AG09319 (cell line): ENCODE measurements around the gene RPL19.
"Not testable (repeated sequence)": the region's sequence is repeated elsewhere in the genome, so short reads cannot be mapped to it uniquely, and the experiment has no call there.

Source experiments
- DNase-seq: peaks from one replicate; pipeline ENCODE4 v3.0.0-alpha.2; 2010; ENCODE audit warnings: low read depth; ENCODE audit errors: extremely low read depth
- CTCF ChIP-seq: IDR thresholded peaks from 2 replicates; pipeline ENCODE4 v1.5.1; 2011; ENCODE audit warnings: low read depth, mild to moderate bottlenecking, inconsistent platforms, low read length, moderate library complexity

The RPL19 gene

GRCh38 chr17:39167476-39167875 is 32.6 kb upstream of the RPL19 start:
- DNase-seq: no peak
- no peak for TF ChIP-seq CTCF

DNA sequence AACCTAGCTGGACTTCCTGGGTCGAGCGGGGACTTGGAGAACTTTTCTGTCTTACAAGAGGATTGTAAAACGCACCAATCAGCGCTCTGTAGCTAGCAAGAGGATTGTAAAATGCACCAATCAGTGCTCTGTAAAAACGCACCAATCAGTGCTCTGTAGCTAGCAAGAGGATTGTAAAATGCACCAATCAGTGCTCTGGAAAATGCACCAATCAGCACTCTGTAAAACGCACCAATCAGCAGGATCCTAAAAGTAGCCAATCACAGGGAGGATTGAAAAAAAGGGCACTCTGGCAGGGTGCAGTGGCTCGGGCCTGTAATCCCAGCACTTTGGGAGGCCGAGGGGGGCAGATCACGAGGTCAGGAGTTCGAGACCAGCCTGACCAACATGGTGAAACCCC is 31.6 kb upstream of the RPL19 start:
- not testable (repeated sequence) for DNase-seq

- TF ChIP-seq CTCF: no peak
- no peak for DNase-seq
Observed at GRCh38 chr17:39169101-39169500, 31.0 kb upstream of the RPL19 start.

DNA sequence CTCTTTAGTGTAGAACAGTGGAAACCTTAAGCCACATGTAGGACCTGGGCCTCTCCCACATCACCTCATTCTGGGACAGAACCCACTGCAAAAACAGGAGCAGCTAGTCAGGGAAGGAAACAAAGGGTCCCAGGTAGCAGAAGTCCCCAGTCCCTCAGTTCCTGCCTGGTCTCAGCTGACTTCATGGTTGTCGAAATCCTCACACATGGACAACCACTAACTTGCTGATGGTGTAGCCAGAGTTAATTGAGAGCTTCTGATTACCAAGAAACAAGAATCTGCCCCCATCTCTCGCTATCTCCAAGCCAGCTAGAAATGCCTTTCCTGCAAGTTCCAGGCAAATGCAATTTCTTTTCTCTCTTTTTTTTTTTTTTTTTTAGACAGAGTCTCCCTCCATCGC is 30.6 kb upstream of the RPL19 start:
- DNase-seq: no peak
- TF ChIP-seq CTCF: no peak

DNA sequence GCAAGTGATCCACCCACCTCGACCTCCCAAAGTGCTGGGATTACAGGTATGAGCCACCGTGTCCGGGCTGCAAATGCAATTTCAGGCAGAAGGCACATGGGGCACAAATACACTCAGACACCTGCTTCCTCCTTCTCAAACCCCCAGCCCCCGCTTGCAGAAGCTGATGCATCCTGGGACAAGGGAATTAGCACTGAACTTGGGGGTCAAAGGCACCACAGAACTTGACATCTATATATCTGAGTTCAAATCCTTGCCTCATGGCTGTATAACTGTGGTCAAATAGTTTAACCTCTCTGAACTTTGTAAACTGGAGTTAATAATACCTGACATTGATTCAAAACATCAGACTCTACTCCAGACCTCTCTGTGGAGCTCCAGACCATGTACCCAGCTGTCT is 30.0 kb upstream of the RPL19 start:
- no peak for DNase-seq
- TF ChIP-seq CTCF: no peak

DNA sequence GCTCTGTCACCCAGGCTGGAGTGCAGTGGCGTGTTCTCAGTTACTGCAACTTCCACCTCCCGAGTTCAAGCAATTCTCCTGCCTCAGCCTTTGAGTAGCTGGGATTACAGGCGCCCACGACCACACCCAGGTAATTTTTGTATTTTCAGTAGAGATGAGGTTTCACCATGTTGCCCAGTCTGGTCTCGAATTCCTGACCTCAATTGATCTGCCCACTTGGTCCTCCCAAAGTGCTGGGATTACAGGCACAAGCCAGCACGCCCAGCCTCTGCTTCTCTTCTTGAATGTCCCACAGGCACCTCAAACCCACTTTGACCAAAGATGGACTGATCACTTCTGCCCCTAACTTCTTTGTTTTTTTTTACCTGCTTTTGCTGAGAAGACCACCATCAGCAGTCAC is 29.5 kb upstream of the RPL19 start:
- TF ChIP-seq CTCF: no peak
- no peak for DNase-seq

DNA sequence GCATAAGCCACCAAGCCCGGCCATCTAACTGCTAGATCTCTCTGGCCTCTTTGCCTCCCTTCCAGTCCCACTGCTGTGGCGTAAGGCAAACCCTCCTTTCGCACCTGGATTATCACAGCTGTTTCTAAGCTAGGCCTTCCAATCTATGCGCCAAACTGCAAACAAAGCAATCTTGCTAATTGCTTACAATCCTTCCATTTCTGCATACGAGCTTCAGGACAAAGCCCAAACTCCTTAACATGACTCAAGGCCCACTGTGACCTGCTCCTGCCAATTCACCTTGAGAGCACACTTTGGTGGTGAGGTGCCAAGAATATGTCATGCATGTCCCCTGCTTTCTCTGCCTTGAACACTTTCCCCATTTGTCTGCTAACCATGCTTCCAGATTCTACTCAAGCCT is 28.1 kb upstream of the RPL19 start:
- no peak for TF ChIP-seq CTCF
- DNase-seq: no peak

DNA sequence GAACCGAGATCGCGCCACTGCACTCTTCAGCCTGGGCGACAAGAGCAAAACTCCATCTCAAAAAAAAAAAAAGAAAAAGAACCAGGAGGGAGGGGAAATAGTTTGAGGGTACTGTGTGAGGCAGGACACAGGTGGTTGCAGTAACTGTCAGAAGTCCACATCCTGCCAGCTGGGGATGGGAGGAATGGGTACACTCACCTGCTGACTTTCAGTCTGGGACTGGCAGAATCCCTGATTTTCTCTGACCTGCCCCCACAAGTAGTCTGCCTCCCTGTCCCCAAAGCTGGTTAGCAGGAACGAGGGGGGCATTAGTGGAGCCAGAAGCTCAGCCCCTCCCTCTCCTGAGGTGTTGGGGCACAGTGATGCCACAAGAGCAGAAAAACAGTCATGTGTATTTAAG is 27.0 kb upstream of the RPL19 start:
- TF ChIP-seq CTCF: no peak
- no peak for DNase-seq
